ENCODE results near the gene PDE11A. TPM values are rescaled to one million over a fixed set of nuclear protein-coding genes. Genes with fewer than 3 reads are reported as not detected.

PDE11A gene
- total and polyA plus RNA-seq, 2 of the 13 experiments (the other 11 are each of a cell fraction or from before 2014, with no cell fraction given): 1.2 to 1.7 TPM

GRCh38 chr2:178002038-178002437 lies 70.5 kb downstream of the PDE11A start:
- no peak overlapping the region for H3K9ac ChIP-seq (ENCODE audit: insufficient read depth, low read depth, low read length)
- FAIRE-seq (no peak), ATAC-seq (no peak), DNase-seq (ENCODE audit: low spot score) (no peak)
- intact Hi-C loops (cut with micrococcal nuclease; ENCODE audit: unreplicated experiment): no loop called here
- H3K4me3 ChIP-seq (replicated peaks in 1 of 3; ENCODE audit: insufficient read depth in 1 of 3, low read depth in 2 of 3, low read length in 3 of 3): no peak overlapping the region
- ChIA-PET CTCF (ENCODE audit: low intra/inter-chr PET ratio, low total read pairs) (no interaction called here), POLR2A (no interaction called here)
- no peak overlapping the region for H3K4me2 ChIP-seq (ENCODE audit: low read depth, low read length)
- H2AFZ ChIP-seq (ENCODE audit: low read length): no peak overlapping the region
- no peaks in the 10 kb centered on the region for H3K79me2 ChIP-seq (ENCODE audit: insufficient read depth, low read length)
- BruUV-seq (replicated peaks): no TSS peak
- no peaks in the 10 kb centered on the region for H3K36me3 ChIP-seq (replicated peaks in 1 of 2; ENCODE audit: control insufficient read depth in 1 of 2, insufficient read depth in 2 of 2, low read length in 2 of 2)
- H3K4me1 ChIP-seq (ENCODE audit: insufficient read depth, low read length): no peaks in the 10 kb centered on the region
- no peaks in the 10 kb centered on the region for H3K9me3 ChIP-seq (ENCODE audit: low read length)
- no peak overlapping the region for H3K27ac ChIP-seq (ENCODE audit: extremely low read length, insufficient read depth, low read length)
- in situ Hi-C loops (cut with HindIII; ENCODE audit: extremely low pct_ligation_motif_present, low pct_unique_long_range_greater_than_20kb): no loop called here
- no peaks in the 10 kb centered on the region for H3K27me3 ChIP-seq (ENCODE audit: control insufficient read depth in 1 of 2, insufficient read depth in 2 of 2, low read length in 2 of 2)
- no peaks in the 10 kb centered on the region for H4K20me1 ChIP-seq (ENCODE audit: insufficient read depth, low read length)
- TF ChIP-seq, protein P1, sequence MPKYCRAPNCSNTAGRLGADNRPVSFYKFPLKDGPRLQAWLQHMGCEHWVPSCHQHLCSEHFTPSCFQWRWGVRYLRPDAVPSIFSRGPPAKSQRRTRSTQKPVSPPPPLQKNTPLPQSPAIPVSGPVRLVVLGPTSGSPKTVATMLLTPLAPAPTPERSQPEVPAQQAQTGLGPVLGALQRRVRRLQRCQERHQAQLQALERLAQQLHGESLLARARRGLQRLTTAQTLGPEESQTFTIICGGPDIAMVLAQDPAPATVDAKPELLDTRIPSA (CRISPR knock-in tag; IDR thresholded peaks at IDR 0.05; ENCODE audit: borderline replicate concordance): no peak
- TF ChIP-seq RBM22 (optimal IDR thresholded peaks at IDR 0.05; ENCODE audit: low read length) (no peak), ZNF639 (CRISPR knock-in tag; conservative IDR thresholded peaks at IDR 0.05) (no peak), ZNF251 (CRISPR knock-in tag; IDR thresholded peaks at IDR 0.05) (no peak), ZNF235 (CRISPR knock-in tag; IDR thresholded peaks at IDR 0.05; ENCODE audit: borderline replicate concordance) (no peak), GMEB1 (CRISPR knock-in tag; IDR thresholded peaks at IDR 0.05; ENCODE audit: borderline replicate concordance) (no peak), CREB3 (CRISPR knock-in tag; IDR thresholded peaks at IDR 0.05) (no peak), NONO (IDR thresholded peaks at IDR 0.05) (no peak), NONO (CRISPR knock-in tag; conservative IDR thresholded peaks at IDR 0.05) (no peak), ZBTB7B (CRISPR knock-in tag; IDR thresholded peaks at IDR 0.05) (no peak), ZNF589 (CRISPR knock-in tag; conservative IDR thresholded peaks at IDR 0.05) (no peak)
- TF ChIP-seq, protein P2, sequence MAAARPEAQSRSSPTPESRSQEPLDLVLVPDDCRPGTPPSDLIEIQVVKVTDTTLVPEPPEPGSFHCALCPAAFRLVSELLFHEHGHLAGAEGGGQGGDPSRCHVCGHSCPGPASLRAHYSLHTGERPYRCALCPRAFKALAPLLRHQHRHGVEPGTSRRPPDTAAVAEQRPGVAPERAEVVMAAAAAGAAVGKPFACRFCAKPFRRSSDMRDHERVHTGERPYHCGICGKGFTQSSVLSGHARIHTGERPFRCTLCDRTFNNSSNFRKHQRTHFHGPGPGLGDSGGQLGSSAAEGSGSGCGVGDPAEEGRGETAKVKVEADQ (CRISPR knock-in tag; IDR thresholded peaks at IDR 0.05; ENCODE audit: borderline replicate concordance): no peak
- TF ChIP-seq, protein P3, sequence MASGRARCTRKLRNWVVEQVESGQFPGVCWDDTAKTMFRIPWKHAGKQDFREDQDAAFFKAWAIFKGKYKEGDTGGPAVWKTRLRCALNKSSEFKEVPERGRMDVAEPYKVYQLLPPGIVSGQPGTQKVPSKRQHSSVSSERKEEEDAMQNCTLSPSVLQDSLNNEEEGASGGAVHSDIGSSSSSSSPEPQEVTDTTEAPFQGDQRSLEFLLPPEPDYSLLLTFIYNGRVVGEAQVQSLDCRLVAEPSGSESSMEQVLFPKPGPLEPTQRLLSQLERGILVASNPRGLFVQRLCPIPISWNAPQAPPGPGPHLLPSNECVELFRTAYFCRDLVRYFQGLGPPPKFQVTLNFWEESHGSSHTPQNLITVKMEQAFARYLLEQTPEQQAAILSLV (CRISPR knock-in tag; IDR thresholded peaks at IDR 0.05; ENCODE audit: borderline replicate concordance): no peak
